GM06990 (cell line): Measurements from ENCODE around the gene MRFAP1L1.

ENCODE experiments used
- DNase-seq: peaks from one replicate; pipeline ENCODE4 v3.0.0-alpha.2; 2011; ENCODE audit not compliant: insufficient read length; ENCODE audit errors: extremely low read depth
- H3K27me3 ChIP-seq: replicated peaks from 2 replicates; pipeline ENCODE4 v1.6.0; 2011; ENCODE audit warnings: low read length; ENCODE audit not compliant: control insufficient read depth, insufficient read depth
- H3K36me3 ChIP-seq: 2 replicates; pipeline ENCODE4 v1.5.1; 2011; ENCODE audit warnings: low read length; ENCODE audit not compliant: control insufficient read depth, insufficient read depth
- H3K4me3 ChIP-seq: replicated peaks from 2 replicates; pipeline ENCODE4 v1.5.1; 2011; ENCODE audit warnings: low read depth, mild to moderate bottlenecking, control low read depth, low read length
- TF ChIP-seq, protein P1 (sequence below): IDR thresholded peaks from 2 replicates; pipeline ENCODE4 v1.5.1; 2011; ENCODE audit warnings: low read length, control low read depth, mild to moderate bottlenecking, inconsistent platforms; ENCODE audit not compliant: insufficient read depth, poor library complexity, severe bottlenecking

MRFAP1L1 gene

DNA sequence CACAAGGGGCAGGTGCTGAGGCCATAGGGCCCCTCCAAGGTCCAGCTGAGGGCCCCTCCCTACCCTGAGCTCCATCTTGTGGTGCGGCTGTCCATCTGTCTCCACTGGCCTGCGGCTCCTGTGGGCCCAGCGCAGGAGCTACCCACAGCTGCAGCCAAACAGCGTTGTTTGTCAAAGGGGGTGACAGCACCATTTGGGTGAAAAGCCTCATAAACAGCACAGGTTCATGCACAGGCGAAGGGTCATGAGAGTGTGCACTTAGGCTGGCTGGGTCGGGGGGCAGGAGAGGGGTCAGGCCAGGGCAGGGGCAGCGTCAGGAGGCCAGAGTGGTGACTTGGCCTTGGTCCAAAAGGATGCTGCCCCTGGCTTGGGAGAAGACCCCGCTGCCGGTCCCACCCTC is 38.6 kb upstream of the MRFAP1L1 start:
- TF ChIP-seq, protein P1, sequence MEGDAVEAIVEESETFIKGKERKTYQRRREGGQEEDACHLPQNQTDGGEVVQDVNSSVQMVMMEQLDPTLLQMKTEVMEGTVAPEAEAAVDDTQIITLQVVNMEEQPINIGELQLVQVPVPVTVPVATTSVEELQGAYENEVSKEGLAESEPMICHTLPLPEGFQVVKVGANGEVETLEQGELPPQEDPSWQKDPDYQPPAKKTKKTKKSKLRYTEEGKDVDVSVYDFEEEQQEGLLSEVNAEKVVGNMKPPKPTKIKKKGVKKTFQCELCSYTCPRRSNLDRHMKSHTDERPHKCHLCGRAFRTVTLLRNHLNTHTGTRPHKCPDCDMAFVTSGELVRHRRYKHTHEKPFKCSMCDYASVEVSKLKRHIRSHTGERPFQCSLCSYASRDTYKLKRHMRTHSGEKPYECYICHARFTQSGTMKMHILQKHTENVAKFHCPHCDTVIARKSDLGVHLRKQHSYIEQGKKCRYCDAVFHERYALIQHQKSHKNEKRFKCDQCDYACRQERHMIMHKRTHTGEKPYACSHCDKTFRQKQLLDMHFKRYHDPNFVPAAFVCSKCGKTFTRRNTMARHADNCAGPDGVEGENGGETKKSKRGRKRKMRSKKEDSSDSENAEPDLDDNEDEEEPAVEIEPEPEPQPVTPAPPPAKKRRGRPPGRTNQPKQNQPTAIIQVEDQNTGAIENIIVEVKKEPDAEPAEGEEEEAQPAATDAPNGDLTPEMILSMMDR: no peak
- Histone ChIP-seq H3K36me3 (no peaks in the 10 kb centered on the region), H3K4me3 (no peak overlapping the region), H3K27me3 (no peaks in the 10 kb centered on the region)
- DNase-seq: no peak

DNA sequence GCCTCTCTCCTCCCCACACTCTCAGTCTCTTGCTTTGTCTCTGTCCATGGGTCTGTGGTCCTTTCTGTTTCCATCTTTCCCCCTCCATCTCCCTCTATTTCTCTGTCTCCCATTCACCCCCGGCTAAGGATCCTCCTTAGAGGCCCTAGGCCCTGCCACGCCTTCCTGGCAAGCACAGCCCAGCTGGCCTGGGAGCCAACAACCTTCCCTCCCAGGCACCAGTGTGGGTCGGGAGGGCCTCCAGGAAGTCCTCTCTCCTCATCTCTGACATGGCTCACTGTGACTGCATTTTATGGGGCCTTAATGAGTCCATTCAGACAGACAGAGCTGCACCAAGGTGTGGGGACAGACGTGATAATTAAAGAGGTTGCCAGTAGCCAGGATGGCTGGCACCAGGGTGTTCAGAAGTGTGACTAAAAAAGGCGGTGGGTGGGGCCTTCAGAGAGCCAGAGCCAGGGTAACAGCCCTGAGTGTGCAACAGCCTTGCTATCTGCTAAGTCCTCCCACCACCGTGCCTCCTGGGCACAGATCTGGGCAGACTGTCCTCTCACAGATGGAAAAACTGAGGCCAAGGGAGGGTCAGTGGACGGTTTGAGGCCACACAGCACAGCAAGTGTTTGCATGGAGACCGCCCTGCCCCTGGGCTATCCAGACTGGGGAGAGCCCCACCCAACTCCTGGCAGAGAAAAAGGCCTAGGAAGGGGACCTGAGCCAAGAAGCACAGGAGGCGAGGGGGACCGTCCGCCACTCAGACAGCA is 37.8 kb upstream of the MRFAP1L1 start:
- Histone ChIP-seq H3K27me3 (no peaks in the 10 kb centered on the region), H3K36me3 (no peaks in the 10 kb centered on the region), H3K4me3 (no peak overlapping the region)
- TF ChIP-seq, protein P1: no peak
- DNase-seq: no peak

GRCh38 chr4:6746721-6747293 is 37.1 kb upstream of the MRFAP1L1 start:
- Histone ChIP-seq H3K4me3 (no peak overlapping the region), H3K27me3 (no peaks in the 10 kb centered on the region), H3K36me3 (no peaks in the 10 kb centered on the region)
- no peak for DNase-seq
- TF ChIP-seq, protein P1: no peak

DNA sequence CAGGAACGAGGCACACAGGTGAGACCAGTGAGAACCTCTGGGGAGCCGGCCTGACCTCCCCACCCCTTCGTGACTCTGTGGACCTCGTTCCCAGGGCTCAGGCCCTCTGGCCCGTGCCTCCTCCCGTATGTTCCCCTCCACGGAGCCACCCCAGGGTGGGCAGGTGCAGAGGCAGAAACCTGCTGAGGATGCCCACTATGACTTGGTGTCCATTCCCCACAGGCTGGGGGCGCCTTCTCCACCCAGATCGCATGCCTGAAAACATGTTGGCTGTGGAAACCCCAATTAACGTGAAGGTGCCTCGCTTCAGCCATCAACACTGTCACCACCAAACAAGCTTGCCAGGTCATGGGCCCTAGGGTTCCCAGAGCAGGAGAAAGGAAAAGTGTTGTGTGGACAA is 33.3 kb upstream of the MRFAP1L1 start:
- no peaks in the 10 kb centered on the region for H3K27me3 ChIP-seq
- TF ChIP-seq, protein P1: no peak
- H3K4me3 ChIP-seq: no peak overlapping the region
- no peak for DNase-seq
- no peaks in the 10 kb centered on the region for H3K36me3 ChIP-seq

GRCh38 chr4:6742507-6742906 is 32.8 kb upstream of the MRFAP1L1 start:
- DNase-seq: no peak
- Histone ChIP-seq H3K27me3 (no peaks in the 10 kb centered on the region), H3K36me3 (no peaks in the 10 kb centered on the region), H3K4me3 (no peak overlapping the region)
- TF ChIP-seq, protein P1: no peak
